ENCODE data around the gene ATG10. TPM values are rescaled to one million over a fixed set of nuclear protein-coding genes. Genes with fewer than 3 reads are reported as not detected.
"Not testable (repeated sequence)": the region's sequence is repeated elsewhere in the genome, so short reads cannot be mapped to it uniquely, and the experiment has no call there.

ATG10 gene
- polyA plus RNA-seq, 1 of the 3 experiments (the other 2 are of a cell fraction): 3.2 TPM

GRCh38 chr5:82265047-82265446 lies 293.2 kb downstream of the ATG10 start:
- peaks cover 2 to 30% of the 10 kb centered on the region in 2 experiments for H3K36me3 ChIP-seq (replicated peaks in 1 of 2; ENCODE audit: control insufficient read depth in 1 of 2, insufficient read depth in 2 of 2, low read length in 1 of 2)
- H3K27ac ChIP-seq (ENCODE audit: low read depth in 2 of 2, low read length in 1 of 2): no peak overlapping the region
- H2AFZ ChIP-seq (ENCODE audit: low read depth): no peak overlapping the region
- WGBS (ENCODE audit: low lambda C conversion rate): 71% methylated on average over 4 of the region's 4 CpGs
- H3K27me3 ChIP-seq (ENCODE audit: insufficient read depth): no peaks in the 10 kb centered on the region
- CTCF ChIA-PET: interaction anchor here (0.7 to 1.0 kb wide), 2 partner anchors 99 to 966 kb away, joined by 3 read pairs; no protein-coding TSS in a partner anchor
- H3K4me1 ChIP-seq (ENCODE audit: control insufficient read depth in 1 of 2, insufficient read depth in 2 of 2, low read depth in 1 of 2, low read length in 1 of 2): no peaks in the 10 kb centered on the region
- POLR2A ChIA-PET: interaction anchor here (1.3 kb wide), 1 partner anchor 13 kb away, joined by 4 read pairs; the partner anchor contains the start of gene RPS23
- H3F3A ChIP-seq (replicated peaks; ENCODE audit: insufficient read depth): no peaks in the 10 kb centered on the region
- 0 out of 2 replicates have a peak, but pooled peaks cover 6% of the 10 kb centered on the region for H3K9me3 ChIP-seq
- no peak for DNase-seq
- no peak overlapping the region for H3K4me2 ChIP-seq
- no peaks in the 10 kb centered on the region for H4K20me1 ChIP-seq (ENCODE audit: insufficient read depth)
- H3K79me2 ChIP-seq (ENCODE audit: insufficient read depth): no peaks in the 10 kb centered on the region
- H3K9ac ChIP-seq: no peak overlapping the region
- H3K4me3 ChIP-seq (ENCODE audit: low read depth in 2 of 2, low read length in 1 of 2): no peak overlapping the region
- no peaks in the 10 kb centered on the region for H3K9me2 ChIP-seq
- no peak for TF ChIP-seq IRF3 (IDR thresholded peaks at IDR 0.05; ENCODE audit: low read depth, low read length)
- no peak for TF ChIP-seq CHD2 (IDR thresholded peaks at IDR 0.05; ENCODE audit: low read length, partially characterized antibody)
- TF ChIP-seq USF1 (IDR thresholded peaks at IDR 0.05; ENCODE audit: borderline replicate concordance, low read depth): no peak
- no peak for TF ChIP-seq EZH2phosphoT487 (IDR thresholded peaks at IDR 0.05; ENCODE audit: borderline replicate concordance, low read depth)
- TF ChIP-seq GATA2 (CRISPR knock-in tag; IDR thresholded peaks at IDR 0.05): no peak
- no peak for TF ChIP-seq RCOR1 (IDR thresholded peaks at IDR 0.05; ENCODE audit: low read length)

GRCh38 chr5:82267297-82267933 lies 295.6 kb downstream of the ATG10 start:
- H3K36me3 ChIP-seq (replicated peaks in 1 of 2; ENCODE audit: control insufficient read depth in 1 of 2, insufficient read depth in 2 of 2, low read length in 1 of 2): peaks cover 2 to 40% of the 10 kb centered on the region in 2 experiments
- H3K27ac ChIP-seq (ENCODE audit: low read depth in 2 of 2, low read length in 1 of 2); CTCF ChIA-PET; H3K9ac ChIP-seq; H2AFZ ChIP-seq (ENCODE audit: low read depth); H4K20me1 ChIP-seq (ENCODE audit: insufficient read depth); H3K4me3 ChIP-seq (ENCODE audit: low read depth in 2 of 2, low read length in 1 of 2); DNase-seq; H3F3A ChIP-seq (replicated peaks; ENCODE audit: insufficient read depth); POLR2A ChIA-PET; H3K9me2 ChIP-seq; H3K4me2 ChIP-seq; H3K4me1 ChIP-seq (ENCODE audit: control insufficient read depth in 1 of 2, insufficient read depth in 2 of 2, low read depth in 1 of 2, low read length in 1 of 2); H3K9me3 ChIP-seq; H3K27me3 ChIP-seq (ENCODE audit: insufficient read depth); H3K79me2 ChIP-seq (ENCODE audit: insufficient read depth): not testable (repeated sequence)
- WGBS (ENCODE audit: low lambda C conversion rate): 97% methylated on average over 9 of the region's 9 CpGs

- H3K4me2 ChIP-seq; H3K9ac ChIP-seq; H3K79me2 ChIP-seq (ENCODE audit: insufficient read depth); H2AFZ ChIP-seq (ENCODE audit: low read depth); H3K4me3 ChIP-seq (ENCODE audit: low read depth in 2 of 2, low read length in 1 of 2); H3K27ac ChIP-seq (ENCODE audit: low read depth in 2 of 2, low read length in 1 of 2); H3F3A ChIP-seq (replicated peaks; ENCODE audit: insufficient read depth); H3K9me2 ChIP-seq; H3K27me3 ChIP-seq (ENCODE audit: insufficient read depth); H4K20me1 ChIP-seq (ENCODE audit: insufficient read depth); H3K4me1 ChIP-seq (ENCODE audit: control insufficient read depth in 1 of 2, insufficient read depth in 2 of 2, low read depth in 1 of 2, low read length in 1 of 2); H3K9me3 ChIP-seq; DNase-seq; POLR2A ChIA-PET: not testable (repeated sequence)
- H3K36me3 ChIP-seq (replicated peaks in 1 of 2; ENCODE audit: control insufficient read depth in 1 of 2, insufficient read depth in 2 of 2, low read length in 1 of 2): peaks cover 8 to 46% of the 10 kb centered on the region in 2 experiments
- CTCF ChIA-PET: interaction anchor here (1.1 kb wide), 1 partner anchor 10 kb away, joined by 3 read pairs; no protein-coding TSS in a partner anchor
- WGBS (ENCODE audit: low lambda C conversion rate): 98% methylated on average over 2 of the region's 2 CpGs
Measured at GRCh38 chr5:82269363-82269762, 297.5 kb downstream of the ATG10 start.

GRCh38 chr5:82272571-82273356 lies 300.9 kb downstream of the ATG10 start:
- peaks cover 32 to 69% of the 10 kb centered on the region in 2 experiments for H3K36me3 ChIP-seq (replicated peaks in 1 of 2; ENCODE audit: control insufficient read depth in 1 of 2, insufficient read depth in 2 of 2, low read length in 1 of 2)
- CTCF ChIA-PET, POLR2A ChIA-PET: not testable (repeated sequence)

More at GRCh38 chr5:82272571-82273356, 300.9 kb downstream of the ATG10 start:
- H3K9me2 ChIP-seq; H2AFZ ChIP-seq (ENCODE audit: low read depth); H3K9ac ChIP-seq; H3K4me2 ChIP-seq; H3K4me3 ChIP-seq (ENCODE audit: low read depth in 2 of 2, low read length in 1 of 2); H3K27me3 ChIP-seq (ENCODE audit: insufficient read depth); H3K27ac ChIP-seq (ENCODE audit: low read depth in 2 of 2, low read length in 1 of 2); H4K20me1 ChIP-seq (ENCODE audit: insufficient read depth); H3K9me3 ChIP-seq; DNase-seq: not testable (repeated sequence)
- 97% methylated on average over 16 of the region's 24 CpGs for WGBS (ENCODE audit: low lambda C conversion rate)
- H3K79me2 ChIP-seq (ENCODE audit: insufficient read depth): peaks cover 34% of the 10 kb centered on the region
- peaks cover 24% of the 10 kb centered on the region for H3F3A ChIP-seq (replicated peaks; ENCODE audit: insufficient read depth)
- peaks cover 6 to 10% of the 10 kb centered on the region in 2 experiments; a peak in 3 of 4 replicates for H3K4me1 ChIP-seq (ENCODE audit: control insufficient read depth in 1 of 2, insufficient read depth in 2 of 2, low read depth in 1 of 2, low read length in 1 of 2)
